GM19463 (cell line): ENCODE results near the gene EBF3.

Source experiments
- ATAC-seq: cut with Tn5 transposase; IDR thresholded peaks from one replicate; pipeline ENCODE4 v1.9.1; 2021; ENCODE audit warnings: mild to moderate bottlenecking, moderate library complexity; ENCODE audit not compliant: unreplicated experiment

Gene EBF3

DNA sequence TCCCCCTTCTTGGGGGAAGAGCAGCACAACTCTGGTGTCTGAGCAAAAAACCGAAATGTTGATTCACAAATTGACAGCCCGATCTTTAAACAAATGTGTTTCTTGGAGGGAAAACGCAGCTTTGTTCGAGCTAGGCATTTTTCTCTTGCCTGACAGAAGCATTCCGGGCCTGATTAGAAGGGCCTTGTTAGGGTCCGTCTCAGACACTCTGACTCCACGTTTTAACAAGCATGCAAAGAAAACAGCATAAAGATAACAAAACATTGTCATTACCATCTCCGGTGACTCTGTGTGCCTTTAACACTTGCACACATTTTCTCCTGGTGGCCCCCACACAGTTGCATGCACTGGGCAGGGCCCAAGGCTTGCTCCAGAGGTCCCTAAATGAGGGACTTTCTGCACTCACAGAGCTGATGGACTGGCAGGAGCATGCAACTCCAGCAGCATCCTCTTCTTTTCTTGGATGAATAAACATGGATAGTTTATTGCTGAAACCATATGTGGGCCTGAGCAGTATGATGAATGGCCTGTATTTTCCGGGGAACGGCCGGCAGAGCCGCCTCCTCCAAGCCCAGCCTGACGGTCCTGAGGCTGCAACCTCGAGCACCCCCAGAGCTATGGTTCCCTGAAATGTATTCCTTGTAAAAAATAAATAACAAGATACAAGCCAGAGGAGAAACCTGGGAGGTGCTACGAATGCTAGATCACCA lies 50.9 kb downstream of the EBF3 start:
- no peak for ATAC-seq

DNA sequence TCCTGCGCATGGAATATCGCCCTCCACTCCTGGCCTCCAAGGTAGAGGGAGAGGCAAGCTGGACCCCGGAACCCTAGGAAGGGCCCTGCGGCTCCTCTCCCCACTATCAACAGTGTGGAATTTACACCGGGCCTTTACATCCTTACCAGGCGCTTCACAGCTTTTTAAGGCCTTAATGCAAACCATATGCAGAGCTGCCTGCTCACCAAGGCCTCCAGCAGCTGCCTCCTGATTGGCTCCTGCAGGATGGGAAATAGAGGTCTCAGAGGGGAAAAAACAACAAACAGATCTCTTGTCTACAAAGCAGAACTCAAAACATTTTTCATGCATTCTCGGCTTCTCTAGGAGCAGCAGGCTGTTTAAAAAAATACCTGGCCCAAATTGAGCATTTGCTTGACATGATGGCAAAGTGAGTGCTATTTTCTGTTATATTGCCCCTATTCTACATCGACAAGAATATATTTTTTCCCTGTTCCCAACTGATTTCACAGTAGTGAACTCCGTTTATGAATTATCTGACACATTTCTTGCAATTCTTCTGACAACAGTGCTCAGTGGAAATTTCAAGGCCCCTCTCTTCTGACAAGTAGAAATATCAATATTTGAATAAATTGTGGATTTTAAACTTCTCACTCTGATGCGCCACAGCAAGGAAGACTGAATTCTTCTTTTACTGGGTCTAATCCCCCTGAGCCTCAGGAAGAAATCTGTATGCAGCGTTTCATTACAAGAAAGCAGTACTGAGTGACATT lies 51.7 kb downstream of the EBF3 start:
- no peak for ATAC-seq

DNA sequence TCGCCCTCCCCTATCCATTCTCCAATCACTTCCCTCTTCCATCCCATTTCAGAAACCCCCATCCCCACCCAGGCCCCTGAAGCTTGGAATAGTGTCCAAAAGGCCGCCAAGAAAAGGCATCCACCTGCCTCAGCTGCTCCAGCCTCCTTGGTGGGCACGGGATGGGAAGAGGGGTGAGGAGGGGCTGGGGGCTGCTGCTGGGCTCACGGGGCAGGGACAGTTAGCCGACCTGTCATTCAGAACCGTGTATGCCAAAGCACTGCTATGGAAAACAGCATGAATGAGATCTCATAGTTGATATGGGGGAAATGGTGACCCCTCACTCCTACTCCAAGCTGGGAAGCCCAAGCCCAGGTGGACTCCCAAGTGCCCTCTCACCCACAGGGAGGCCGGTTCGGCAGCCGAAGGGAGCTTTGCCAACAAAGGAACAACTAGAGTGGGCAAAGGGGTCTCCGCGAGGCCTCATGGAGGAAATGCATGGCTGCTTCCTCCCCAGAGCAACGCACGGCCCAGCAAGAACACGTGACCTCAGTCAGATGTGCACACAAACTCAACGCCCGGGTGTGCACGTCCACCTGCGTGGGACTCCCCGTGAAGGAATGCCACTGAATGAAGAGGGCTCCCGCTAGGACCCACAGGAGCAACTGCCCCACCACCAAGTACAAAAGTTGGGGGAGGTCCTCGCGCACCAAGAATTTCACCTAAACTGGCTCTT lies 52.5 kb downstream of the EBF3 start:
- no peak for ATAC-seq

DNA sequence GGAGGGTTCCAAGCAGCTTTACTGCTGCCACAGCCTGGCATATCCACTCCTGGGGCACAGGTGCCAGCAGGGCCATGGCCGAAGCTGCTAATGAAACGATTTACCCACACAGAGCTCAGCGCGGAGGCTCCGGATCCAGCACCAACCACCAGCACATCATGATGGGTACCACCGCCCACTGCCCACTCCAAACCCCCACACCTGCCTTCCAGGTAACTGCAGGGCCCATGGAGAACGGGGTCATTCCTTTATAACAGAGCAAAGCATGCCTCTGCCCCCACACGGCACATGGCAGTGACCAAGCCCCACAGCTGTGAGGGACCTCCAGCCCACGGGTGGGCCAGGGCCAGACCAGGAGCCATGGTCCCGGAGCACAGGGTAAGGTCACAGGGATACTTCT lies 53.2 kb downstream of the EBF3 start:
- ATAC-seq: no peak

DNA sequence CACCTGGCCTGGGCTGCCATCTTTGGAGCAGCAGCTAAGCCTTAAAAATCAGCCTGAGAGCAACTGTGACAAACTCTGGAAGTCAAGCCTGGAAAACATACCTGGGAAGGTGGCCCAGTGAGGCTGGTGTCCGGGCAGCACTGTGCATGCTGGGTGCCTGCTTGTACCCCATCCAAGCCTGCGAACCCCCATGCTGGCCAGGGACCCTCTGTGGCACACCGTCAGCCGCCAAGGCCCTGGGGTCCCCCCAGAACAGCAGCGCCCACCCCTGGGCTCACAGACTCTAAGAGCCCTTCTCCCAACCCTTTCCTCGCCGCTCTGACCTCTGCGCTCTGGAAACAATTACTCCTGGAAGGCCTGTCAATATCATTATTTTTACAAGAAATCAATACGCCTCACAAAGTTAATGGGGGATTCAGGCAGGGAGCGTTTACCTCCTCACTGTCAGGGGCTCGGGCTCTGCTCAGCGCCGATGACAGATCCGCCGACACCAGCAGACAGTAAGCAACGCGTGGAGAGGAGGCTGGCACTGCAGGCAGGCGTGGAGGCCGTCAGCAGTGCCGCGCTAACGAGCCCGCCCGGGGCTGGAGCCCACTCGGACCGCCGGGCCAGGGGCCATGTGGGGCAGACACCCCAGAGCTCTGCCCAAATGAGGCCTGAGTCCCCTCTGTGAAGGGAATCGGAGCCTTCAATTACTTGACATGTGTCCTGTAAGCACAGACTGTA lies 54.4 kb downstream of the EBF3 start:
- no peak for ATAC-seq

DNA sequence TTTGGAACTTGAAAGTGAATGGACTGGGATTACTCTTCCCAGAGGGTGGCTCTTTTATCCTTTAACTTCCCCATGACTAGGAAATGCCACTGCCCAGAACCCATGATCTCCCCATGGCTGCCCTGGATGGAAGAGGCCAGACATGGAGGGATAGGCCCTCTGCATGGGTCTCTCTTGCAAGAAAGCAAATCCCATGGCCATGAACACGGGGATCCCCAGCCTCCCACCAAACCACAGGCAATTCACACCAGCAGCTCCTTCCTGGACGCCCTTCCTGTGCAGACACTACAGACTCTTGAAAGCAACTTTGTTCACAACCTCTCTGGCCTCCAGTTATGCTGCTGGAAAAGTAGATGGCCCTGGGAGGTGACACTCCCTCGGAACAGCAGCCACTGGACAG lies 55.0 kb downstream of the EBF3 start:
- no peak for ATAC-seq

DNA sequence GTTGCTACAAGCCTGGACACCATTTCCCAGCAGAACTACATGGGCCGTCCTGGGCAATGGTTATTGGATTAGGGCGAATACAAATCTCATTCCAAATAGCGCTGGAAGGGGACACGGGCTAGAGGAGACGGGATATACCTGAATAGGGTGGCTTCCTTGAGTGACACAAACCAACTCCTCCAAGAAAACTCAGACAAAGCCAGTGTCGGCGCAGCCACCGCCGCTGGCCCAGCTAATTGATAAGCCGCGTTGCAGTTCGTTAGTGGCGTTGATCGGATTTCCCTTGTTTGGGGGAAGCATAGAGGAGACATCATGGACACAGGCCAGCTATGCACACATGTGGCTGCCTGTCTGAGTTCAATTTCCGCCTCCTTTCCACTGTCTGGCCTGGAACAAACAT lies 55.7 kb downstream of the EBF3 start:
- no peak for ATAC-seq

DNA sequence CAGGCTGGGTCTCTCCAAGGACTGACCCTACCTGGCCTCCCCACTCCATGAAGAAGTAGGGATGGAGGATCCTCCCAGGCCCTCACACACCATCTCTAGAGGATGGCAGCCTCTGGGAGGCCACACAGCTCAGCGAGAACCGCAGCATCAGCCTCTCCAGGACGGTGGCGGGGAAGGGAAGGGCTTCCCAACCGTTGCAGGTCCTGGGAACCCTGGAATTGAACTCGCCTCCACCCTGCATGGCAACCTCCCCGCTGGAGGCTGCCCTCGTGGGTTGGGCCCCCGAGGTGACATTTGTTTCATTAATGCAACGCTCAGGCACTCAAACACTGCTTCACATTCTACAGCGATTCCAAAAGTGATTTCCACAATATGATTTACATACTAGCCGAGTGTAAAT lies 58.5 kb downstream of the EBF3 start:
- no peak for ATAC-seq

DNA sequence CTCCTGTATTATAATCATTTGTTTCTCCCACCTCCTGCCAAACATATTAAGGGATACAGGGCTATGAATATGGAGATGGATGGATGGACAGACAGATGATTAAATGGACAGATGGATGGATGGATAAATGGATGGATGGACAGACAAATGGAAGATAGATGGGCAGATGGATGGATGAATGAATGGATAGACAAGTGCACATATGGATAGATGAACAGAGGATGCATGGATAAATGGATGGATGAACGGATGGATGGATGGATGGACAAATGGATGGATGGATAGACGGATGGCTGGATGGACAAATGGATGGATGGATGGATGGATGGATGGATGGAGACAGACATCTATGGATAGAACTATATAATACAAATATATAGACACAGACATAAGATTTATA lies 59.8 kb downstream of the EBF3 start:
- no peak for ATAC-seq

DNA sequence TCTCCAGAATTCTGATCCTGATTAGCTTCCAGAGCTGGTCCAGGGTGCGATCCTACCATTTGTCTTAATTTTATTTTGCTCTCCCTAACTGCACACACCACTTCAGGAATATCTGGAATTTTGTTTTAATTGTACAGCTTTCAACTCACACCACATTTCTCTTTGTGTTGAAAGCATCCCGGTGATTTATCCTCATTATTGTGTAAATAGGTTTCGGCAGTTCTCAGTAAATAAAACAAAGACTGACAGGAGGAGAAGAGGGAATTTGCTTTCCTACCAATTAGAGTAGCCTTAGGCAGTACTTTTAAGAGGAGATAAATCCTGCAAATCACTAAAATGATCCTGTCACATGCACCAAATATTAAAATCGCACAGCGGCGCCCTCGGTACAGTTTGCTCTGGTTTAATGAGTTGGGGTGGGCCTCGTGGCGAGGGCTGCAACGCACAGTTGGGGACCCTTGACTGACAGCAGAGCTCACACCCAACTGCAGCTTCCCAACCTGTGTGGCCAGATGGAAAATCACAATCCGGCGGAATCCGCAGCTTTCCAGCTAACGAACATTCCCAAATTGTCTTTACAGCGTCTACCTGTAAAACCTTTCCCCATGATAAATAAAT lies 62.6 kb downstream of the EBF3 start:
- ATAC-seq: no peak

DNA sequence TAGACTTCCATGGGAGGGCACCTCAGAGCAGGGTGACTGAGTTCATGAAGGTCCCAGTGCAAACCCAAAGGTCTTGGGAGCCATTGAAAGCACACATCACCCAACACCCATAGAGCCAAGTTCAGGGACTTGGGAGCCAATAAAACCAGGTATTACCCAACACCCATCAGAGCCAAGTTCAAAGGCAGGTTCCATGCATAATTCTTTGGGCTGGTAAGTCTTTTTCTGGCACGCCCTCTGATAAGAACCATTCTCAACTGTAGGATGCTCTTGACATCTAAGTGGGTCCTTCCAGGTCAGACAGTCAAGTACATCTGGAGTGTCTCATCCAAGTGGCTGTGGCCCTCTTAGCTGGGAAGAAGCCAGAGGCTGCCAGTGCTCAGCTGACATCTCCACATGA lies 63.2 kb downstream of the EBF3 start:
- no peak for ATAC-seq

DNA sequence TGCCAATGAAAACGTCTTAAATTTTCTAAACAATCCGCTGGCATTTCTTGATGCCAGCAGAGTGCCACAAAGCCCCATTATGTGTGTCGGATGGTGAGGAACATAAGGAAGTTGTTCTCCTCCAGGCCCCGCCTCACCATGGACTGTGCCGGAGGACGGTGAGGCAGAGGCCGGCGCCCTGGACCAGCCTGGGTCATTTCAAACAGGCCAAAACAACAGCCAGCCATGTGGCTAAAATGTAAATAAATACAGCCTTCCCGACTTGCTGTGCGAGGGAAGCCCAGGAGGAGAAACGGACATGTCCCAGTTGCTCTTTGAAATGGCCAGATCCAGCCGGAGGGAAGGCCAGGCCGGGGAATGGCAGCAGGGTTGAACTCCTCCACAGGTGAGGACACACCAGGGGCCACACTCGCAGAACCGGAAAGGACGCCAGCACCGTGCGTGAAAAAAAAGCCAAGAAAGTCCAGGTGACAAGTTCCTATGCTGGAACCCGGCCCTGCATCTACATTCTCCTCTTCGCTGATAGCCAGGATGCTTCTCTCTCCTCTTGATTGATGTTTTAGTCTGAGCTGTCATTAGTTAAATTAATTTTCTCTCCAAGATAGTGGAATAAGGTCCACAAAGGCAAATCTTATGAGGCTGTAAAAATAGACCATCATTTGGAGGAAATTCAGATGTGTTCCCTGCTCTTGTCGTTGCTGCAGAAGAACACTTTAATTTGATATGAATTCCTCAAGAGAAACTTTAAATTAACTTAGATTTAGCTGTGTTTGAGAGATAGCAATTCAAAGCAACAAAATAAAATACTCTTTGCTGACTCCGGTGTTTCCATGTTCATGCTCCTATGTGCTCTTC lies 64.6 kb downstream of the EBF3 start:
- no peak for ATAC-seq

DNA sequence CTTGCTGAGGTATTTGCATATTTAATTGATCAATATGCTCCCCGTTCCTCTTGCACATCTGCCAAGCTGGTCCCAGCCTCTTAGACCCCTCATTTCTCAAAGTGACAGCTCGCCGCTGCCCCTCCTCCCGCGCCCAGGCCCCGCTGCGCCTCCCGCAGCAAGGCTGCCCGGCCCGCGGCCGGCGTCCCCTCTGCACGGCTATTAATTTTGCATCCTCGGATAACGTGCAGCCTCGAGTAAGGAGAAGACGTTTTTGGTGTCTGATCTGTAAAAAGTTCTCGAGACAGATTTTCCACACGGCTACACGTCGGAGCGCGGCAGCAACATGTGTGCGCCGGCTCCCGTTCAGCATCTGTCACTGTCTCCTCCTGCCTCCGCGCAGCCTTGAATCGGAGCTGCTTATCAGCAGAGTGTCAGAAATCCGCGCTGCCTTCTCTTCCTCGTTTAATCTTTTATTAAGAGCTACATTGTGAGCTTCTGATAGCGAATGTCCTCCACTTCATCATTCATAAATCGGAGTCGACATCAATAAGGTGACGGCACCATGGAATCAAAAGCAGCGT lies 65.3 kb downstream of the EBF3 start:
- no peak for ATAC-seq

DNA sequence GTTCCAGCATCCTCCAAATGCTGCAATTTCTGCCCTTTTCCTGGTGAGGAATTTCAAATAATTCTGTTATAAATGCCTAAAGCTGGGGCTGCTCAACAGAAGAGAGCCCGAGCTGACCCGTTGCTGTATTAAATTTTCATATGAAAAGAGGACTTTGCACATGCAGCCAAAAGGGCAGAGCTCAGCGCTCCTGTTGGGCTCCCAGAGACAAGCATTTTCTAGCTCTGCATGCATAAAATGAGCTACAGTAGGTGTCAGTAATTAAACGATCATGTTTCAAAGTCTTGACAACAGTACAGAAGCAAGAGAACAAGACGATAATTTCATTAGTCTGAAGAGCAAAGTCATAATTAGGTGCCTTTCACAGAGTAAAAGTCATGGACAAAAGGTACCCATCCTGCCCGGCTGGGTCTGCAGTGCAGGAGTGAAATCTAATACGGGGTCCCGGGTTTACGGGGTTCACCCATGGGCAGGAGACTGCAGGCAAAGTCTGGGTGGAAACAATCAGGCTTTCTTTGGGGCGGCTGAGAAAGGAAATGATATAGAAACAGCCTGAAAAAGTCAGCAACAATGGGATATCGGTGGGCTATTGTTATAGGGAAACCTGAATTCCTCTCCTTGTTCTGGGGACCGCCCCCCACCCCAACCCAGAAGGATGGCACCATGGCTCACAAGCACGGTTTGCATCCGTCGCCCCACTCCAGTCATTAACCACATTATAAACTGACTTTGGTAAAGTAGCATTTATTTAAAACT lies 66.0 kb downstream of the EBF3 start:
- ATAC-seq: no peak

DNA sequence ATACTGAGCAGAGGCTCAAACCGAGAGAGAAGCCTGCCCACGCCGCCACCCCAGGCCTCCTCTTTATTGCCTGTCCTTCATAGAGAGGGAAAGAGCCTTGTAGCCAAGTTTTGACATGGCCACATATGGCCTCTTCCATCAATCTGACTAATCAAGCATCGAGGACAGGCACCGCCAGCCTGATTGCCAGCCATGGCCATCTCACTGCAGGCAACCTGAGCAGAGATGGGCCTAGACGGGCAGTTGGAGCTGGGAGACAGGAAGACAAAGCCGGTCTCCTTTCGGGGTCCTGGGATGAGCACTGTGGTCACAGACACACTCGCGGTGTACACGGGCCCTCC lies 67.2 kb downstream of the EBF3 start:
- no peak for ATAC-seq

DNA sequence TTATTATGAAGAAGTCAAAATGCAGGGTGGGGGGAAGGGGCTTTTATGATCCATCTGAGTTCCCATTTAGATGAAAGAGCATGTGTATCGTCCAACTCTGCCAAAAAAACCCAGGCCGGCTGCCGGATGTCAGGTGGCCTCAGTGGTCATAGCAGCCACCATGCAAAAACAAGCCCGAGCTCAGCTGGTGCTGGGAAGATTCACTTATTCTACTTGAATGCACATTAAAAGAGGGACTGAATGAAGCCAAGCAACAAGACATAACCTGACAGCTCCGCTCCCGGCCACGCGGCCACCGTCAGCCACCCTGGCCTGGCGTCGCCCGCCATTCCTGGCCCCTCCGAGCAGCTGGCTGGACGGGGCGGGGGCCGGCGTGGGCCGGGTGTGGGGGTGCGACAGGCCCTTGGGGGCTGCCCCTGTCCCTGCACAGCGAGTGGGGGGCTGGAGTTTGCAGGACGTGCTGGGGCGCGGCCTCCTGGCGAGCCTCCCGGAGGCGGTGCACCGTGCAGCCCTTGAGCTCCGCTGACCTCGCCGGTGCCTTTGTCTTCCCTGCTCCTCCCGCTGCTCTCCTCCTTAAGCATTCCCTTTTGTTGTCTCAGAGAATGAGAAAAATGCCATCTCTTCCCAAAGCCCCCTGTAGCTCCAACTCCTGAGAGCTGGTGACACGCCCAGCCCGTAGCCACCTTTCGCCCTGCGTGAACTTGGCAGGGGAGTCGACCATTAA lies 67.8 kb downstream of the EBF3 start:
- no peak for ATAC-seq

DNA sequence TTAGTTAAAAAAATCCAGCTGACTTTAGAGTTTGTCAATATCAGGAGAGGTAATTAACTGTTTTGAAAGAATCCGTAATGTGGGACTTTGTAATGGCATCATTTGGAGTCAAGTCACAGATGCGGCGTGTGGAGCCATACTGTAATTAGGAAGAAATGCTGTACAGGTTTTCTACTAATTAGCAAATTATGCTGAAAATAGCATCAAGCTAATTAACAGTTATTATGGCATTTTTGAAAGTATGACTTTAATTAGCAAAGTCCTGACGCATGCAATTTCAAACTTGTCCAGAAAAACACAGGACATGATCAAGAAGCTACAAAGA lies 68.3 kb downstream of the EBF3 start:
- no peak for ATAC-seq

DNA sequence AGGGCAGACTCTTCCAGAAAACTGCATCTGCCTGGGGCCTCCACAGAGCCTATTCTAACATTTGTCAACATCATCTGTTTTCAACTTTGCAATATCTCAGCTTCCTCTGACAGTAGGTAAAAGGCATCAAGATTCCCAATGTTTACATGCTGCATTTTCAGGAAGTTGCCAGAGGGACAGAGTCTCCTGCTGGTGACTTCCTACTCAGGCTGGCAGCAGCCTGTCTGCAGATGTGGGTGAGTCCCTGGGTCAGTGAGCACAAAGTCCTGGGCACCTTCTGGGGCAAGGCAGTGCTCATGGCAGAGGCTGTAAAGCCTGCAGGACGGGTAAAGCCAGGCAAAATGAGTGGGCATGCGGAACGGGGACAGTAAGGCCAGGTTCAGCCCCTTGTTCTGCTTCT lies 69.4 kb downstream of the EBF3 start:
- no peak for ATAC-seq
